HG02759 (cell line): ENCODE results near the gene IPO5.

Experiments
- ATAC-seq: cut with Tn5 transposase; IDR thresholded peaks from one replicate; pipeline ENCODE4 v1.9.1; 2021; ENCODE audit warnings: mild to moderate bottlenecking, moderate library complexity; ENCODE audit not compliant: unreplicated experiment

The IPO5 gene

DNA sequence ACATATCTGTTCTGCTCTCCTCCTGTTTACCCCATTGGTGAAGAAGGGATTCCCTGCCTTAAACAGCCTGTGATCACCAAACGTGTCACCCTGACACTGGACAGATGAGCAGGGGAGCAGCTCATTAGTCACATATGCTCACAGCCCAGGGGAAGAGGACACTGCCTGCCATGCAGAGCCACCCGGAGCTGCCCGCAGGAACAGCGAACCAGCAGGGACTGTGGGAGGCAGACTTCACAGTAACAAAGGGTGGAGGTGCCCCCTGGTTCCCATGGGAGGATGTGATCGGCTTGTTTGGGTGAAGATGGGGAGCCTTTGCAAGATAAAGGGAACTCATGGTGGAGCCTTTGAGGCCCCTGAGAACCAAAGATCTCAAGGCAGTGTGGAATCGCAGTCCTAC lies 100.8 kb downstream of the IPO5 start:
- ATAC-seq: no peak

DNA sequence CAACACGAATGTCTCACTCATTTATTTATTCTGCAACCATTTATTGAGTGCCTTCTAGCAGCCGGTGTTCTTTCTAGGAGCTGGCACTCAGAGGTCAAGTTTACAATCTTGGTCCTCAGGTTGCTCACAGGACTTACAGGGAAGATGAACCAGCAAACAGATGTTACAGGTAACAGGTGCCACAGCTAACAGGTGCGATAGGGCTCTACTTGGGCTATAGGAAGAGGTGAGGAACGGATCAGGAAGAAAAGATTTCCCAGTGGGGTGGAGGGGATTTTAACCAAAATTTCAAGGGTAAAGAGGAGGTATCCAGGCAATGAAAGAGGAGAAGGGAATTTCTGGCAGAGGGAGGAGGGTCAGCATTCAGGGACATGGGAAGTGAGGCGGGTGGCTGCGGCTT lies 102.1 kb downstream of the IPO5 start:
- no peak for ATAC-seq

DNA sequence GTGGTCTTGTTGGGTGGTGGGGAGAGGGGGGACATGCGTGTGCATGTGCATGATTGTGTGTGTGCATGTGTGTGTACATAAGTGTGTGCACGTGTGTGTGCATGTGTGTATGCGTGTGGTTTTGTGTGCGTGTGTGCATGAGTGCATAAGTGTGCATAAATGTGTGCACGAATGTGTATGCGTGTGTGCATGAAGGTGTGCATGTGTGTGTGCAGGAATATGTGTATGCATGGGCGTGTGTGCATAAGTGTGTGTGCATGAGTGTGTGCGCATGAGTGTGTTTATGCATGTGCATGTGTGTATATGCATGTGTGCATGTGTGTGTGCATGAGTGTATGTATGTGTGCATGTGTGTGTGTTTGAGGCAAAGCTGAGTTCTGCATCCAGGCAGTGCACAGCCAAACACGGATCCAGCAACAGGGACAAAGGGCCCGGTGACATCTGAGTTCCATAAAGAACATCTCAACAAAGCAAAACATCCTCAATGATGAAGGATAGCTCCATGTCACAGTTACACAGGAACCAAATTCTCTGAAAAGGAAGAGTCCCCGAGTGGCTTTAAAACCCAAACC lies 103.5 kb downstream of the IPO5 start:
- ATAC-seq: no peak

DNA sequence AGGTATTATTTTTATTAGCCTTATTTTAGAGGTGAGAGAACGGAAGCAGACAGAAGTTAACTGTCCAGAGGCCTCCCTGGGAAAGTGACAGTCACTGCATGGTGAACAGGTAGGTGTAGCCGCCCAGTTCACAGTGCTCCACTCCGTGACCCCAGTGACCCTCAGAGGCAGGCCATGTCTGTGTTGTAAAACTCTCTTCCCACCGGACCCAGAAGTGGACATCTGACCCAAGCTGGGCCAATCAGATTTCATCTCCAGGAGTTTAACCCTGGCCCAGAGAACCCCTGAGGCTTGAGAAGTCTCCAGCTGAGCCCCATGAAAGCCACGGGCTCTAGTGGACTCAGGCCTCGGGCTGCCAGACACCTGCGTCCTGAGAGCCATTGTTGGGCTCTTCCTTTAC lies 105.8 kb downstream of the IPO5 start:
- ATAC-seq: no peak

DNA sequence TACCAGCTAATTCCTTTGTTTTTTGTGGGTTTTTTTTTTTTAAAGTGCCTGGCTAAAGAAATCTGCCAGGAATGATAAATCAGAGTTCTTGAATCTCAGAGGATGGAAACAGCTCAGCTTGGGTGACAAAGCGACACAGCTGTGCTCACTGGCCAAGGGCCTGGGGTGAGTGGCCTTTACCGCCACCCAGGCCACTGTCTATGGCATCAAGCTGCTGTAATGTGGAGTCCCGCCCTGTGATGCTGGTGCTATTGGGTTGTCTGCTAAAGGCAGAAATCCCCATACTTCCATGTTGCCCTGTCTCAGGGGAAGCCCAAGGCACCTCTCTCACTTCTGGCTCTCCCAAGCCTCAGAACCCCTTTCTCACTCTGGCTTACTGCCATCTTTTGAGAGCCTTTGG lies 106.8 kb downstream of the IPO5 start:
- no peak for ATAC-seq

DNA sequence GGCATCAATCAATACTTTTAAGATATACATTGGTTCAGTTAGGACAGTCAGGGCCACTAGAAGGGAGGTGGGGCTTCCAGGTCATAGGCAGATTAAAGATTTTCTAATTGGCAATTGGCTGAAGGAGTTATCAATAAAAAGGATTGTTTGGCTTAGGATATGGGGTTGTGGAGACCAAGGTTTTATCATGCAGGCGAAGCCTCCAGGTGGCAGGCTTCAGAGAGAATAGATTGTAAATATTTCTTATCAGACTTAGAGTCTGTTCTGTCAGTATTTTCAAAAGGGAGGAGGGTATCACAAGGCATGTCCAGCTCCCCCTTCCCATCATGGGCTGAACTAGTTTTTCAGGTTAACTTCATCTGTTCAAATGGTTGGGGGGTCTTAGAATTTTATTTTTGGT lies 112.0 kb downstream of the IPO5 start:
- no peak for ATAC-seq

DNA sequence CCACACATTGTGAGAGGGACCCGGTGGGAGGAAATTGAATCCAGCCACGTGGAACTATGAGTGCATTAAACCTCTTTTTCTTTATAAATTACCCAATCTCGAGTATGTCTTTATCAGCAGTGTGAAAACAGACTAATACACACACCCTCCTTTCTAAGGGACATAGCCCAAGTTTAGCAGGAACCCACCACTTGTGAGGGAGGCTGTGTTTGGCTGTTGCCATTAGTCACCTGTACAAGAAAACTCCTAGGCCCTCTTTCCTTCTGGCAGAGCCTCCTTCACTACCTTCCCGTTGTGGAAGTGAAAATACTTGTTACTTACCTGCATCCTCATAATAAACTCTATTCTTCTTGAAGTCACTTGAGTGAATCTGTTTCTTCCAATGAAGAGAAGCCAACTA lies 113.2 kb downstream of the IPO5 start:
- ATAC-seq: no peak

DNA sequence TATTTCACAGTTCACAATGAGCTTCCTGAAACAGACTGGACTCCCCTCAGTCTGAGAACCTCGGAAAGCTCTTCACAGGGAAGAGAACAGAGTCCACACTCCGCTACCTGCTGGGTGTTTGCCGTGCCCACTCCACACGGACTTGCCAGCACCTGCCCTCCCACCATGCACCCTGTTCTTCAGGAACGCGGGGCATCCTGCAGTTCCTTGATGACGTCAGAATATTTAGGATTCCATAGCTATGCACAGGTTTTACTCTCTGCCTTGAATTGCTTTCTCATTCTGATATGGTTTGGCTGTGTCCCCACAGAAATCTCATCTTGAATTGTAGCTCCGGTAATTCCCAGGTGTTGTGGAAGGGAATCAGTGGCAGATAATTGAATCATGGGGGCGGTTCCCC lies 115.0 kb downstream of the IPO5 start:
- ATAC-seq: no peak

DNA sequence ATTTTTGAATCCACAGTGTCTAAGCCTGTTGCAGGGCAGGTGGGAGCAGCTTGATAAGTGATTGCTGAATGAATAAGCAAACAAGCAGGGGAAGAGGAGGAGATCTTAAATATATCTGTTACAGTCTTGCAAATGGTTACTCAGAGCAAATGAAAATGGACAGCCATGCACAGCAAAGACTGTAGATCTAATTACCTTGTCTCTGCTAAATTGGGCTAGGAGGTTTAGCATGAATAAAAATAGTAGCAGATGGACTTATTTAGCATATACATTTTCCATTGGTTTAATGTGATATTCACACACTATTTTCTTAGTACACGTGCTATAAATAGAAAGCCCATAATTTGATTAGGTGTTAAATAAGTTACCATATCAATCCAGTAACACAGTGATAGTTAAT lies 116.5 kb downstream of the IPO5 start:
- ATAC-seq: no peak

DNA sequence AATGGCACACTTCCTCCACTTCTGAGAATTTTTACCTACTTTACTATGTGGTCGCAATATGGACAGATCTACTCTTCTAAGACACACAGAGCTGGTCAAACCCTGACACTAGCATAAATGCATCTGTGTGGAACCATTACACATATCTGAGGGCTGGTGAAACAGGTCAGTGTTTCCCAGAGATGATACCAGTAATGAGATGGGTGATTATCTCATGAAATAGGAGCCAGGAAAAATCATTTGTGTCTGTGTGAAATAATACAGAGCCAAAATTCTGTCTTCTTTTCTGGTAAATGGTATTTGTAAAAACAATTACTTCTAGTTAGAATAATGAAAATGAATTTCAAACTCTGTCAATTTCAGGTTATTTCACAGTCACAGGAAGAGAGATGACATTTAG lies 117.8 kb downstream of the IPO5 start:
- ATAC-seq: no peak

DNA sequence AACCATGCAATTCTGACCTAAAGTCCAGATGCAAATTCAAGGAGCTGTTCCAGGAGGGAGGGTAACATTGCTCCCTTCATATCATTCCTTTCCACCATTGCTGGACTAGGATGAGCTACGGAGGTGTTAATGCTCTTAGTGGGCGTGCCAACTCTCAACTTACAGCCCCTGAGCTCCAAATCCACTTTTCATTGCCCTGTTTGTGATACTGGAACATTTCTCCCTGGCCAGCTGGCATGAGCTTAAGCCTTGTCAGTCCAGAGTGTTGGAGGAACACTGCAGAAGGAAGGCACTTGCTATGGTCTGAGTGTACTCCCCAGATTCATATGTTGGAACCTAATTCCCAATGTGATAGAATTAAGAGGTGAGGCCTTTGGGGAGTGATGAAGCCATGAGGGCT lies 119.0 kb downstream of the IPO5 start:
- ATAC-seq: no peak
